ENCODE results near the gene ILKAP. TPM values are rescaled to one million over a fixed set of nuclear protein-coding genes. Genes with fewer than 3 reads are reported as not detected.

ILKAP gene
- total RNA-seq, 6 experiments from 2014 or later, result 27.3 to 34.3 (median 28.6) TPM

GRCh38 chr2:238164906-238165287, 38.6 kb downstream of the ILKAP start:
- Mint-ChIP-seq H3K27ac (0 out of 2 replicates have a peak overlapping the region, but pooled peaks have one; percentile 9), H3K4me1 (ENCODE audit: low read depth) (peaks cover 22% of the 10 kb centered on the region), H3K9me3 (no peaks in the 10 kb centered on the region), H3K27me3 (ENCODE audit: insufficient read depth) (peaks cover 2% of the 10 kb centered on the region), H3K4me3 (no peak overlapping the region), H3K36me3 (ENCODE audit: low read depth) (peaks cover 11% of the 10 kb centered on the region)
- no peak for DNase-seq
- TF ChIP-seq, protein P1, sequence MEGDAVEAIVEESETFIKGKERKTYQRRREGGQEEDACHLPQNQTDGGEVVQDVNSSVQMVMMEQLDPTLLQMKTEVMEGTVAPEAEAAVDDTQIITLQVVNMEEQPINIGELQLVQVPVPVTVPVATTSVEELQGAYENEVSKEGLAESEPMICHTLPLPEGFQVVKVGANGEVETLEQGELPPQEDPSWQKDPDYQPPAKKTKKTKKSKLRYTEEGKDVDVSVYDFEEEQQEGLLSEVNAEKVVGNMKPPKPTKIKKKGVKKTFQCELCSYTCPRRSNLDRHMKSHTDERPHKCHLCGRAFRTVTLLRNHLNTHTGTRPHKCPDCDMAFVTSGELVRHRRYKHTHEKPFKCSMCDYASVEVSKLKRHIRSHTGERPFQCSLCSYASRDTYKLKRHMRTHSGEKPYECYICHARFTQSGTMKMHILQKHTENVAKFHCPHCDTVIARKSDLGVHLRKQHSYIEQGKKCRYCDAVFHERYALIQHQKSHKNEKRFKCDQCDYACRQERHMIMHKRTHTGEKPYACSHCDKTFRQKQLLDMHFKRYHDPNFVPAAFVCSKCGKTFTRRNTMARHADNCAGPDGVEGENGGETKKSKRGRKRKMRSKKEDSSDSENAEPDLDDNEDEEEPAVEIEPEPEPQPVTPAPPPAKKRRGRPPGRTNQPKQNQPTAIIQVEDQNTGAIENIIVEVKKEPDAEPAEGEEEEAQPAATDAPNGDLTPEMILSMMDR (IDR thresholded peaks at IDR 0.05), result no peak

DNA sequence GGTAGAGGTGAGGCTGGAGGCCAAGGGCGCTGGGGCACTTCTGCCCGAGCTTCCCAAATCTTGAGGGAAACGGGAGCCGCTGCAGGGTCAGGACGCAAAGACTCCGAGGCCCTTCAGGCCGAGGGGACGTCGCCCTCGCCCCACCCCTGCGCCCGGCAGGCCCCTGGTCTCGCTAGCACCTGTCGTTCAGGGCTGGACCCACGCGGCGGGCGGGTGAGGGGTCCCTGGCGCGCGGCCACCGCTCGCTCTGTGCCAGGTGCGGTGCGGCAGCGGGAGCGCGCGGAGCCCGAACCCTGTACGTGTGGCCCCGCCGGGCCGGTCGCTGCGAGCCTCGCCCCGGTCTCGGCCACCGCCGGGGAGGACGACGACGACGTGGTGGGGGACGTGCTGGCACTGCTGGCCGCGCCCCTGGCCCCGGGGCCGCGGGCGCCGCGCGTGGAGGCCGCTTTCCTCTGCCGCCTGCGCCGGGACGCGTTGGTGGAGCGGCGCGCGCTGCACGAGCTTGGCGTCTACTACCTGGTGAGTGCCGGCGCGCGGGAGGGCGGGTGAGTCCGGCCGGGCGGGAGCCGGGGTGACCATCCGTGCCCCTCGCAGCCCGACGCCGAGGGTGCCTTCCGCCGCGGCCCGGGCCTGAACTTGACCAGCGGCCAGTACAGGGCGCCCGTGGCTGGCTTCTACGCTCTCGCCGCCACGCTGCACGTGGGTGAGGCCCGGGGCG, 39.9 kb downstream of the ILKAP start:
- no peak overlapping the region for H3K4me3 Mint-ChIP-seq
- peaks cover 10% of the 10 kb centered on the region for H3K4me1 Mint-ChIP-seq (ENCODE audit: low read depth)
- H3K9me3 Mint-ChIP-seq, result no peaks in the 10 kb centered on the region
- DNase-seq, result no peak
- H3K27me3 Mint-ChIP-seq (ENCODE audit: insufficient read depth), result peaks cover 2% of the 10 kb centered on the region
- TF ChIP-seq, protein P1 (IDR thresholded peaks at IDR 0.05), result no peak
- no peak overlapping the region for H3K27ac Mint-ChIP-seq
- peaks cover 4% of the 10 kb centered on the region; the same call in 1 of the 2 replicates for H3K36me3 Mint-ChIP-seq (ENCODE audit: low read depth)

DNA sequence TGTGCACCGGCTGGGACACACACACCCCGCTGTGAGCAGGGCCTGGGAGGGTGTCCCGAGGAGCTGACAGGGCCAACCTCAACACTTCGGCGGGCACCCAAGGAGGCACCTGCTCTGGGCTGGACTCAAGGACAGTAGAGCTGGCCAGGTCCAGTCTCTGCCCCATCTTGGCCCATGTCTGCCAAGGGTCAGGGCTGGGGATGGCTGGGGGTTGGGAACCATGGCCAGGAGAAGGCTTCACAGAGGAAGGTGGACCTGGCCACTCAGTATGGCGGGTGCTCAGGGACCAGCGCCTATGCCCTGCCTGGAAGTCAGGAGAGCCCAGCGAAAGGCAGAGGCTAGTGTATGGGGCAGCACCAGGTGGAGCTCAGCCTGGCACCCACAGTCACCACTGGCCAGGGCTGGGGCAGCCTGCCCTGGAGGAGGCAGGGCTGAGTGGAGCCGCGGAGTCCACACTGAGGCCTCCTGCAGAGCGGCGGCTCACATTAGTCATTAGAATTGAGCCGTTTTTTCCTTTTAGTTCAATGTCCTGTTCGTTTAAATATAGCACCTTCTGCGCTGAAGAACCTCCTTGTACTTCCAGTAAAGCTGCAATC, 40.6 kb downstream of the ILKAP start:
- TF ChIP-seq, protein P1 (IDR thresholded peaks at IDR 0.05), result no peak
- Mint-ChIP-seq H3K27ac (no peak overlapping the region), H3K4me3 (no peak overlapping the region), H3K27me3 (ENCODE audit: insufficient read depth) (peaks cover 2% of the 10 kb centered on the region), H3K4me1 (ENCODE audit: low read depth) (0 out of 2 replicates have a peak, but pooled peaks cover 5% of the 10 kb centered on the region), H3K9me3 (no peaks in the 10 kb centered on the region), H3K36me3 (ENCODE audit: low read depth) (no peaks in the 10 kb centered on the region)
- no peak for DNase-seq

DNA sequence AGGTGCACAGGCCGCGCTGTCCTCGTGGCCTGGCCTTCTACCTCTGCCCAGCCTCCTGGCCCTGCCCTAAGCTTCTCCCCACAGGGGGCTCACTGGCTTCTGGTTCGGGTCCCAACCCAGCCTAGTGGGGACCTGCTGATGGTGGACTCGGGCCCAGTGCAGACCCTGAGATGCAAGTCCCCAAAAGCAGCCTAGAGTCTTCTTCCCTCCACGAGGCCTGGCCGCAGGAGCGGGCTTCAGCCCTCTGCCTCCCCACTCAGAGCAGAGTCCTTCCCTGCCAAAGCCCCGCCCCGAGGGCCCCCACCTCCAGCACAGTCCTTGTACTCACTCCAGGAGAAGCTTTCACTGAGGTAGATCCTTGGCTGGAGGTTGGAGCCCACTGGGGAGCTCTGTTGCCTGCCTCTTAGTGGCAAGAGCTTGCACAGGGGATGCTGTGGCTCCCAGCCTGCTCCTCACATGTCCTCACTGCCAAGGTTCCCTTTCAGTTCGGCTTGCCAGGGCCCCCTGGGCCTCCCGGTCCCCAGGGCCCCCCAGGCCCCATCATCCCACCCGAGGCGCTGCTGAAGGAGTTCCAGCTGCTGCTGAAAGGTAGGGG, 41.1 kb downstream of the ILKAP start:
- Mint-ChIP-seq H3K36me3 (ENCODE audit: low read depth) (no peaks in the 10 kb centered on the region), H3K4me3 (no peak overlapping the region), H3K9me3 (no peaks in the 10 kb centered on the region), H3K4me1 (ENCODE audit: low read depth) (no peaks in the 10 kb centered on the region), H3K27me3 (ENCODE audit: insufficient read depth) (peaks cover 2% of the 10 kb centered on the region), H3K27ac (no peak overlapping the region)
- TF ChIP-seq, protein P1 (IDR thresholded peaks at IDR 0.05), result no peak
- no peak for DNase-seq

DNA sequence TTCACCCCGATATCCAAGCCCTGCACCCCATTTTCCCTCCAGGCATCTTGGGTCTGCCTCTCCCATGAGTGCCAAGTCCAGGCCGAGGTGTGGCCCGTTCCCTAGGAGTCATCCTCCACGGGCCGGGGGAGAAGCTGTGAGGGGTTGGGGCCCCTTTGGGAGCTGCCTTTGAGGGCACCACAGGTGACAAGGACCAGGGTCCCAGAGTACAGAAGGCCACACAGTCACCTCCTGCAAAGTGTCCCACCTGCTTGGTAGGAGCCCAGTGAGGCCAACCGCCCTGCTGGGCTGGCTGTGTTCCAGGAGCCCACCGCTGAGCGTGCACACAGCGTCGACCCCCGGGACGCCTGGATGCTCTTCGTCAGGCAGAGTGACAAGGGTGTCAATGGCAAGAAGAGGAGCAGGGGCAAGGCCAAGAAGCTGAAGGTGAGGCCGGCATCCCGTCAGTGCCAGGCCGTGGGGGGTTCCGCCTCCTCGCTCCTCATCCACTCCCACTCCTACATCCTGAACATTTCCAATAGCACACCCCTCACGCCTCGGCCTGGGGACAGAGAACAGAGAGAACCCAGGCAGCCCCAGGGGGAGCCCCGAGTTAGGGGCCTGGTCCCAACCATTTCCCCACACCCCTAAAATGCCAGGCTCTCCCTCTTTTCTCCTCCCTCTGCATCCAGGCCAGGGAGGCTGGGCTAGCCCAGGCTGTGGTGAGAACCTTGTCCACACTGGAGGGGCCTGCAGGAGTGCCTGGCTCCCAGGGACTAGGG, 42.0 kb downstream of the ILKAP start:
- H3K4me1 Mint-ChIP-seq (ENCODE audit: low read depth), result no peaks in the 10 kb centered on the region
- DNase-seq, result no peak

More for the DNA sequence above, 42.0 kb downstream of the ILKAP start:
- Mint-ChIP-seq H3K27me3 (ENCODE audit: insufficient read depth) (peaks cover 2% of the 10 kb centered on the region), H3K4me3 (no peak overlapping the region), H3K27ac (no peak overlapping the region), H3K36me3 (ENCODE audit: low read depth) (no peaks in the 10 kb centered on the region), H3K9me3 (no peaks in the 10 kb centered on the region)
- TF ChIP-seq, protein P1 (IDR thresholded peaks at IDR 0.05), result no peak

Data from HFFc6 (cell line).